CD4-positive, alpha-beta memory T cell (primary cell): ENCODE results near the gene ZNF44. TPM values are rescaled to one million over a fixed set of nuclear protein-coding genes. Genes with fewer than 3 reads are reported as not detected.

Experiments used
- CTCF ChIA-PET: fragments of 350-600 bp; sonication (Branson Sonifier 250); formaldehyde crosslinking; loops from one replicate; lab custom pipeline; 2021; ENCODE audit warnings: inconsistent platforms; ENCODE audit not compliant: partially characterized antibody; lab: Charles Lee
- POLR2A ChIA-PET: fragments of 350-600 bp; sonication (Branson Sonifier 250); formaldehyde crosslinking; loops from one replicate; lab custom pipeline; 2021; ENCODE audit not compliant: partially characterized antibody; lab: Charles Lee
- DNase-seq, 5 donors: peaks; one replicate each; pipeline versions ENCODE4 v3.0.0 to v3.0.0-alpha.2; 2020 to 2022; ENCODE audit warnings: mixed read lengths in 1 of 5
- H3K27ac ChIP-seq: one replicate; pipeline ENCODE4 v1.7.0; 2013; ENCODE audit warnings: low read depth, low read length
- H3K27me3 ChIP-seq: 2 replicates; pipeline ENCODE4 v1.7.0; 2013; ENCODE audit warnings: mild to moderate bottlenecking, low read length, moderate library complexity; ENCODE audit not compliant: insufficient read depth
- H3K36me3 ChIP-seq: 2 replicates; pipeline ENCODE4 v1.7.0; 2013; ENCODE audit warnings: mild to moderate bottlenecking, low read length, moderate library complexity; ENCODE audit not compliant: insufficient read depth
- H3K4me1 ChIP-seq: 2 replicates; pipeline ENCODE4 v1.7.0; 2013; ENCODE audit warnings: mild to moderate bottlenecking, low read length, moderate library complexity; ENCODE audit not compliant: insufficient read depth
- H3K4me3 ChIP-seq, 2 donors: one replicate each; pipeline ENCODE4 v1.7.0; 2013; ENCODE audit warnings: low read length in 2 of 2, mild to moderate bottlenecking in 1 of 2
- H3K9me3 ChIP-seq, 2 donors: one replicate each; pipeline ENCODE4 v1.7.0; 2013; ENCODE audit warnings: low read length in 2 of 2, control low read depth in 1 of 2; ENCODE audit not compliant: control insufficient read depth in 1 of 2
- H3K27ac Mint-ChIP-seq, 7 donors: one replicate each; pipeline ENCODE4 v1.8.0; 2020 to 2021; ENCODE audit warnings: mixed read lengths in 7 of 7, mild to moderate bottlenecking in 6 of 7, inconsistent platforms in 3 of 7, moderate library complexity in 3 of 7
- H3K27me3 Mint-ChIP-seq, 2 donors: one replicate each; pipeline ENCODE4 v1.8.0; 2020 to 2021; ENCODE audit warnings: mixed read lengths in 2 of 2
- H3K36me3 Mint-ChIP-seq, 2 donors: one replicate each; pipeline ENCODE4 v1.8.0; 2020 to 2021; ENCODE audit warnings: mixed read lengths in 2 of 2, inconsistent platforms in 1 of 2, mild to moderate bottlenecking in 1 of 2
- H3K4me1 Mint-ChIP-seq, 4 donors: one replicate each; pipeline ENCODE4 v1.8.0; 2020 to 2021; ENCODE audit warnings: mixed read lengths in 4 of 4, mild to moderate bottlenecking in 1 of 4
- H3K4me3 Mint-ChIP-seq, 8 donors: one replicate each; pipeline ENCODE4 v1.8.0; 2020 to 2021; ENCODE audit warnings: mixed read lengths in 8 of 8, mild to moderate bottlenecking in 7 of 8, moderate library complexity in 6 of 8, inconsistent platforms in 3 of 8
- H3K9me3 Mint-ChIP-seq, 8 donors: one replicate each; pipeline ENCODE4 v1.8.0; 2020 to 2021; ENCODE audit warnings: mixed read lengths in 8 of 8, mild to moderate bottlenecking in 5 of 8, inconsistent platforms in 3 of 8, moderate library complexity in 1 of 8
- intact Hi-C: fragments of 100-400 bp; cut with micrococcal nuclease; formaldehyde crosslinking; loops from one replicate; pipeline ENCODE4 v1.15.1; 2023
- polyA plus RNA-seq, 2 donors: library from polyadenylated mRNA; unstranded; fragments of 300-500 nt; fragmentation: Illumina TruSeq; gene quantifications; one replicate each; pipeline ENCODE4 v1.2.3, GENCODE V29; 2021
- total RNA-seq, 2 experiments: library from RNA; stranded (reverse); gene quantifications; one replicate each; pipeline ENCODE4 v1.2.3, GENCODE V29; 2021

The ZNF44 gene
- total and polyA plus RNA-seq, 4 experiments from 2014 or later = 27.9 to 62.2 (median 53.1) TPM

DNA sequence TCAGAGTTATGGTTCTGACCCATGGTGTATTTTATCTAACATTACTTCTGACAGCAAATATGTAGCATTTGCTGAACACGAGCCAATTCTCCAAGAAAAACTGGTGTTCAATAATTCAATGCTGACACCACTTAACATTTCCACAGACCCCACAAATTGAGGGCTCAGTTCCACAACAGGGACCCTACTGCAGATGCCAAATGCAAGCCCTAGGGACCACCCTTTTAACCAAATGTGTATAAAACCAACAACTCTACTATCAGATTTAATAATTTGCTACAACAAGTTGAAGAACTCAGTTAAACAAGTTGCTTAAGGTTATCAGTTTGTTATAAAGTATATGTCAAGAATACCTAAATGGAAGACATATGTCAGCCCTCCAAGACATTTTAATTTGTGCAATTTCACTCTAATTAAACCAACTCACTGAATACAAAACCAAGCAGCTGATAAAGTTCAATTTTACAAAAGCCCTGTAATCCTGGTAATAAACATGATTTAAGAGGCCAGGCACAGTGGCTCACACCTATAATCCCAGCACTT, 6.7 kb downstream of the ZNF44 start:
- Mint-ChIP-seq H3K36me3 (peaks cover 24 to 26% of the 10 kb centered on the region in 2 donors), H3K4me3 (peak overlapping the region in 3 of 8 donors; percentile 8 to 36 (median 13)), H3K27ac (peak overlapping the region; percentile 42 to 97 (median 81)), H3K9me3 (no peaks in the 10 kb centered on the region), H3K27me3 (no peaks in the 10 kb centered on the region), H3K4me1 (peaks cover 33 to 63% (median 43%) of the 10 kb centered on the region in 4 donors)
- no peaks in the 10 kb centered on the region for H3K36me3 ChIP-seq
- ChIA-PET POLR2A (interaction anchor here (1.0 to 8.9 kb wide), 3 partner anchors 8 to 126 kb away, joined by 3 to 148 read pairs (median 12); partner anchors contain the start of genes ZNF136 and ZNF563), CTCF (interaction anchor here (0.6 to 1.3 kb wide), 3 partner anchors 9 to 228 kb away, joined by 3 to 6 read pairs (median 3); no protein-coding TSS in a partner anchor)
- peak overlapping the region; percentile 43 for H3K27ac ChIP-seq
- peaks cover 53% of the 10 kb centered on the region for H3K4me1 ChIP-seq
- H3K27me3 ChIP-seq = no peaks in the 10 kb centered on the region
- intact Hi-C loops = loop anchor here (2.0 kb wide), 1 partner anchor 113 kb away; the partner anchor contains the start of gene ZNF799
- H3K9me3 ChIP-seq = no peaks in the 10 kb centered on the region
- DNase-seq = no peak
- H3K4me3 ChIP-seq = no peak overlapping the region

DNA sequence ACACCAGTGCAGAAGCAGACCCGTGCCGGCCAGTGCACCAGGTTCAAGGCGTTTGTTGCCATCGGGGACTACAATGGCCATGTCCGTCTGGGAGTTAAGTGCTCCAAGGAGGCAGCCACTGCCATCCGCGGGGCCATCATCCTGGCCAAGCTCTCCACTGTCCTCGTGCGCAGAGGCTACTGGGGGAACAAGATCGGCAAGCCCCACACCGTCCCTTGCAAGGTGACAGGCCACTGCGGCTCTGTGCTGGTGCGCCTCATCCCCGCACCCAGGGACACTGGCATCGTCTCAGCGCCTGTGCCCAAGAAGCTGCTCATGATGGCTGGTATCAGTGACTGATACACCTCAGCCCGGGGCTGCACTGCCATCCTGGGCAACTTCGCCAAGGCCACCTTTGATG, 10.1 kb downstream of the ZNF44 start:
- peak overlapping the region in 1 of 7 donors; percentile 47 for H3K27ac Mint-ChIP-seq
- intact Hi-C loops = no loop called here

DNA sequence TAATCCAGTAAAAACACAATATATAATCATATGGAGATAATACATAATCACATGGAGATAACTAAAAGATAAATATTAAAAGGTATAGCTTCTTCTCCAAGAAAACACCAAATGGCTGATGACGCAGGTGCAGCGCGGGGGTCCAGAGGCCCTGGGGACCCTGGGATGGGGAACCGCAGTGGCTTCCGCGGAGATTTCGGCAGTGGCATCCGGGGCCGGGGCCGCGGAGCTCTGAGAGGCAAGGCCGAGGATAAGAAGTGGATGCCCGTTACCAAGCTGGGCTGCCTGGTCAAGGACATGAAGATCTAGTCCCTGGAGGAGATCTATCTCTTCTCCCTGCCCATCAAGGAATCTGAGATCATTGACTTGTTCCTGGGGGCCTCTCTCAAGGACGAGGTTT, 10.5 kb downstream of the ZNF44 start:
- no peaks in the 10 kb centered on the region for H3K36me3 ChIP-seq

More for the DNA sequence above, 10.1 kb downstream of the ZNF44 start:
- Mint-ChIP-seq H3K4me3 (no peak overlapping the region), H3K4me1 (peaks cover 34 to 64% (median 44%) of the 10 kb centered on the region in 4 donors), H3K9me3 (peaks cover 0 to 25% (median 8%) of the 10 kb centered on the region in 8 donors), H3K27me3 (no peaks in the 10 kb centered on the region), H3K36me3 (peaks cover 36 to 38% of the 10 kb centered on the region in 2 donors)
- POLR2A ChIA-PET = no interaction called here
- no peak overlapping the region for H3K27ac ChIP-seq
- no peaks in the 10 kb centered on the region for H3K9me3 ChIP-seq
- H3K4me1 ChIP-seq = peaks cover 28% of the 10 kb centered on the region
- H3K36me3 ChIP-seq = no peaks in the 10 kb centered on the region
- H3K27me3 ChIP-seq = no peaks in the 10 kb centered on the region
- no peak for DNase-seq
- H3K4me3 ChIP-seq = no peak overlapping the region
- CTCF ChIA-PET = no interaction called here

DNA sequence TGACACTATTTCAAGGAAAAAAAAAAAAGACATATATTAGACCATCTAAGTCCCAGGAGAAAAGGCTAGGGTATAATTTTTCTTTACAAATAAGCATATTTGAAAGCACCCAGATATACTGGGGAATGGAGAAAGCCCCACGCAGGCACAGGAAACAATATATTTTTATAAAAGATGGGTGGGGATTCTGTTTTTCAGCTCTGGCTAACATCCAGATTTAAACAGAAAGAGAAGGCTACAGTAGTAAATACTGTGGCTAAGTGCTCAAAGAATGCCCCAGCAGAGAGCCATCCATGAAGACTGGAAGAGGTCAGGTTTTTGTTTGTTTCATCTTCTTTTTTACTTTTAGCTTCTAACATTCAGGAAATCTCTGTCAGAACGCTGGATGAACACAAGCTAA, 16.0 kb downstream of the ZNF44 start:
- peak overlapping the region in 4 of 7 donors; percentile 17 to 77 (median 52) for H3K27ac Mint-ChIP-seq

More for the DNA sequence above, 10.5 kb downstream of the ZNF44 start:
- Histone ChIP-seq H3K27ac (no peak overlapping the region), H3K4me3 (no peak overlapping the region), H3K4me1 (peaks cover 27% of the 10 kb centered on the region), H3K27me3 (no peaks in the 10 kb centered on the region), H3K9me3 (peaks cover 0 to 3% of the 10 kb centered on the region in 2 donors)
- intact Hi-C loops = no loop called here
- H3K9me3 Mint-ChIP-seq = peaks cover 0 to 29% (median 12%) of the 10 kb centered on the region in 8 donors
- no peak overlapping the region for H3K4me3 Mint-ChIP-seq
- no peaks in the 10 kb centered on the region for H3K27me3 Mint-ChIP-seq
- no peak overlapping the region for H3K27ac Mint-ChIP-seq
- H3K36me3 Mint-ChIP-seq = peaks cover 38 to 42% of the 10 kb centered on the region in 2 donors
- H3K4me1 Mint-ChIP-seq = peaks cover 32 to 63% (median 43%) of the 10 kb centered on the region in 4 donors
- DNase-seq = no peak
- ChIA-PET POLR2A (no interaction called here), CTCF (no interaction called here)

DNA sequence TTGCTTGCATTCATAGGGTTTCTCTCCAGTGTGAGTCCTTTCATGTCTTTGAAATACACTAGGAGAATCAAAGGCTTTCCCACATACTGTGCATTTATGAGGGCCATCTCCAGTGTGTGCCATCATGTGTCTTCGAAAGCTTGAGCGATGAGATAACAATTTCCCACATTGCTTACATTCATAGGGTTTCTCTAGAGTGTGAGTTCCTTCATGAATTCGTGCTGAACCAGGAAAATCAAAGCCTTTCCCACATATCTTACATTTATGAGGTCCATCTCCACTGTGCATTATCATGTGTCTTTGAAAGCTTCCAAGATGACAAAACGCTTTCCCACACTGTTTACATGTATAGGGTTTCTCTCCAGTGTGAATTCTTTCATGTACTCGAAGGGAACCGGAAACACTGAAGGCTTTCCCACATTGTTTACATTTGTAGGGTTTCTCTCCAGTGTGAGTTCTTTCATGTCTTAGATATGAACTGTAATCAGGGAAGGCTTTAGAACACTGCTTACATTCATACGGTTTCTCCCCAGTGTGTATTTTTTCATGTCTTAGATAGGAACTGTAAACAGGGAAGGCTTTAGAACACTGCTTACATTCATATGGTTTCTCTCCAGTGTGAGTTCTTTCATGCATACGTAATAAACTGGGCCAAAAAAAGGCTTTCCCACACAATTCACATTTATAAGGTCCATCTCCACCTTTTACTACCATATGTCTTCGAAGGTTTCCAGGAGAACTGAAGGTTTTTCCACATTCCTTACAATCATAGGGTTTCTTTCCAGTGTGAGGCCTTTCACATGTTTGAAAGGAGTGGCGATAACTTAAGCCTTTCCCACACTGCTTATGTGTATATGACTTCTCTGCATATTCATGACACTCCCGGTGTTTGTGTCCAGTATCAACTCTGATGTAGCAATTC, 21.4 kb downstream of the ZNF44 start:
- Mint-ChIP-seq H3K36me3 (peaks cover 74 to 82% of the 10 kb centered on the region in 2 donors), H3K27me3 (no peaks in the 10 kb centered on the region), H3K9me3 (peaks cover 0 to 97% (median 83%) of the 10 kb centered on the region in 8 donors), H3K4me1 (peaks cover 4 to 16% (median 7%) of the 10 kb centered on the region in 4 donors), H3K4me3 (peak overlapping the region in 2 of 8 donors; percentile 13 to 20), H3K27ac (no peak overlapping the region)
- no peaks in the 10 kb centered on the region for H3K27me3 ChIP-seq
- CTCF ChIA-PET = no interaction called here
- no peak for DNase-seq
- intact Hi-C loops = no loop called here
- POLR2A ChIA-PET = no interaction called here
- H3K36me3 ChIP-seq = peaks cover 25% of the 10 kb centered on the region
- no peak overlapping the region for H3K27ac ChIP-seq
- peak overlapping the region in 1 of 2 donors; percentile 26 for H3K4me3 ChIP-seq
- no peaks in the 10 kb centered on the region for H3K4me1 ChIP-seq
- H3K9me3 ChIP-seq = peaks cover 11 to 77% of the 10 kb centered on the region in 2 donors

More for the DNA sequence above, 16.0 kb downstream of the ZNF44 start:
- POLR2A ChIA-PET = interaction anchor here (0.8 to 1.5 kb wide), 3 partner anchors 11 to 54 kb away, joined by 4 to 8 read pairs (median 6); partner anchors contain the start of genes ZNF44 and ZNF563
- H3K9me3 ChIP-seq = peaks cover 0 to 42% of the 10 kb centered on the region in 2 donors
- no peak for DNase-seq
- Mint-ChIP-seq H3K4me1 (peaks cover 20 to 54% (median 35%) of the 10 kb centered on the region in 4 donors), H3K36me3 (peaks cover 75 to 76% of the 10 kb centered on the region in 2 donors), H3K4me3 (peak overlapping the region in 5 of 8 donors; percentile 26 to 77 (median 35)), H3K27me3 (no peaks in the 10 kb centered on the region), H3K9me3 (peaks cover 0 to 83% (median 55%) of the 10 kb centered on the region in 8 donors)
- intact Hi-C loops = no loop called here
- H3K27ac ChIP-seq = no peak overlapping the region
- no peaks in the 10 kb centered on the region for H3K27me3 ChIP-seq
- CTCF ChIA-PET = interaction anchor here (1.4 kb wide), 1 partner anchor 13 kb away, joined by 5 read pairs; no protein-coding TSS in a partner anchor
- H3K36me3 ChIP-seq = peaks cover 12% of the 10 kb centered on the region
- peak overlapping the region in 1 of 2 donors; percentile 10 for H3K4me3 ChIP-seq
- H3K4me1 ChIP-seq = peaks cover 11% of the 10 kb centered on the region

DNA sequence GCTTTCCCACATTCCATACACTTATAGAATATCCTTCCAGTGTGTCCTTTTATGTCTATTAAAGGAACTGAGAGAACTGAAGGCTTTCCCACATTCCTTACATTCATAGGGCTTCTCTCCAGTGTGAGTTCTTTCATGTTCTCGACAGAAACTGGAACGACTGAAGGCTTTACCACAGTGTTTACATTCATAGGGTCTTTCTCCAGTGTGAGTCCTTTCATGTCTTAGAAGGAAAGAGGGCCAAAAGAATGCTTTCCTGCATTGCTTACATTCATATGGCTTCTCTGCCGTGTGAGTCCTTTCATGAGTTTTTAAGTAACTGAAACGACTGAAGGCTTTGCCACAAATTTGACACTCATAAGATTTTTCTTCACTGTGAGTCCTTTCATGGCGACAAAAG, 22.3 kb downstream of the ZNF44 start:
- H3K36me3 ChIP-seq = peaks cover 25% of the 10 kb centered on the region
- H3K27me3 ChIP-seq = no peaks in the 10 kb centered on the region

More for the DNA sequence above, 22.3 kb downstream of the ZNF44 start:
- H3K9me3 Mint-ChIP-seq = peaks cover 0 to 97% (median 83%) of the 10 kb centered on the region in 8 donors
- no peak overlapping the region for H3K4me3 Mint-ChIP-seq
- POLR2A ChIA-PET = no interaction called here
- CTCF ChIA-PET = no interaction called here
- intact Hi-C loops = no loop called here
- no peak for DNase-seq
- H3K4me1 ChIP-seq = no peaks in the 10 kb centered on the region
- H3K27me3 Mint-ChIP-seq = no peaks in the 10 kb centered on the region
- H3K4me3 ChIP-seq = peak overlapping the region in 1 of 2 donors; percentile 14
- H3K27ac ChIP-seq = no peak overlapping the region
- peaks cover 67 to 79% of the 10 kb centered on the region in 2 donors for H3K36me3 Mint-ChIP-seq
- peaks cover under 1 to 9% (median 3%) of the 10 kb centered on the region in 4 donors for H3K4me1 Mint-ChIP-seq
- no peak overlapping the region for H3K27ac Mint-ChIP-seq
- H3K9me3 ChIP-seq = peaks cover 11 to 75% of the 10 kb centered on the region in 2 donors
